ENCODE results near the gene PPP1R3A. TPM values are rescaled to one million over a fixed set of nuclear protein-coding genes. Genes with fewer than 3 reads are reported as not detected.

PPP1R3A gene
- total RNA-seq, 1 experiment from 2014 or later, result not detected

DNA sequence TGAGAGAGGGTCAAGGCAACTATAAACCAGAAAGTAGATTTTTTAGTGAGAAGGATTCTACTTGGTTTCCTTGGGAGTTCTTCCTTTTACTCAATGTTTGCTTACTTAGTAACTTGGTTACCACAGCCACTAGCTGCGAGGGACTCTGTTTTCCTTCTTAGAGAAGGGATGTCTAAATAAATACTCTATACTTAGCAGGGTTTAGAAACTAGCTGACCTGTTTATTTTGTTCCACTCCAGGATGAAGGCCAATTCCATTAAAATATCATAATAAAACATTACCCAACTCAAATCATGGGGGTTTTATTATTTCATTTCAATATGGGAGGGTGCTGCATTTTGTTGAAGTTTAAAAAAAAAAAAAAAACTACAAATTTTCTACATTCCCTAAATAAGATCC lies 87.3 kb downstream of the PPP1R3A start:
- peaks cover 2% of the 10 kb centered on the region; the same call in 1 of the 2 replicates for H3K27me3 Mint-ChIP-seq (ENCODE audit: low read depth)
- H3K4me2 ChIP-seq (ENCODE audit: insufficient read depth, insufficient read length, low read length), result no peak overlapping the region
- H3K9me3 ChIP-seq (ENCODE audit: control insufficient read depth, low read depth, low read length), result no peaks in the 10 kb centered on the region
- H2BK120ac ChIP-seq (ENCODE audit: low read depth, low read length, poor library complexity, severe bottlenecking), result no peak overlapping the region
- peaks cover 6 to 7% of the 10 kb centered on the region in 2 experiments for H3K4me1 Mint-ChIP-seq
- H3K9me3 Mint-ChIP-seq, result no peaks in the 10 kb centered on the region
- H2AK5ac ChIP-seq (ENCODE audit: insufficient read length, low read length), result no peak overlapping the region
- no peaks in the 10 kb centered on the region for H3K23me2 ChIP-seq (ENCODE audit: insufficient read length, low read depth, low read length, poor library complexity, severe bottlenecking)
- no peaks in the 10 kb centered on the region; a peak in 1 of 7 replicates for H3K36me3 Mint-ChIP-seq (ENCODE audit: insufficient read depth in 1 of 3, low read depth in 3 of 3)
- H3K9ac ChIP-seq (ENCODE audit: extremely low read depth, insufficient read length, low read length), result no peak overlapping the region
- no peak overlapping the region for H4K91ac ChIP-seq (ENCODE audit: insufficient read length, low read depth, low read length)
- H4K8ac ChIP-seq (replicated peaks; ENCODE audit: insufficient read length, low read depth, low read length), result no peak overlapping the region
- H2AFZ ChIP-seq (ENCODE audit: low read length), result no peak overlapping the region
- no peak overlapping the region for H3K27ac ChIP-seq (ENCODE audit: insufficient read length, low read depth, low read length)
- no peak overlapping the region for H3K56ac ChIP-seq (ENCODE audit: insufficient read length, low read depth, low read length)
- WGBS (ENCODE audit: extremely low coverage, insufficient read length, low lambda C conversion rate), result no CpG with 5 or more reads among the region's 1 CpG
- H2BK5ac ChIP-seq (ENCODE audit: insufficient read length, low read length), result no peak overlapping the region
- no peak overlapping the region for H3K4ac ChIP-seq (ENCODE audit: low read depth, low read length)
- no peak for DNase-seq
- H2BK15ac ChIP-seq (ENCODE audit: low read depth, low read length), result no peak overlapping the region
- no peak overlapping the region for H4K5ac ChIP-seq (ENCODE audit: insufficient read length, low read depth, low read length)
- H3K18ac ChIP-seq (ENCODE audit: insufficient read length, low read depth, low read length), result no peak overlapping the region
- no peaks in the 10 kb centered on the region for H4K20me1 ChIP-seq (ENCODE audit: control insufficient read depth, insufficient read depth, insufficient read length)
- H3K79me2 ChIP-seq (ENCODE audit: insufficient read depth, low read length), result no peaks in the 10 kb centered on the region
- no peaks in the 10 kb centered on the region for H3K27me3 ChIP-seq (ENCODE audit: insufficient read depth, low read length)
- H3K4me1 ChIP-seq (ENCODE audit: insufficient read depth, low read length), result no peaks in the 10 kb centered on the region
- no peak overlapping the region for H3K4me3 Mint-ChIP-seq
- no peak overlapping the region for H3T11ph ChIP-seq (ENCODE audit: low read length)
- H3K27ac Mint-ChIP-seq, result no peak overlapping the region; a peak in 1 of 7 replicates
- no peaks in the 10 kb centered on the region for H3K79me1 ChIP-seq (ENCODE audit: insufficient read depth, low read depth, low read length, poor library complexity, severe bottlenecking)
- no peak overlapping the region for H3K23ac ChIP-seq (ENCODE audit: insufficient read length, low read depth, low read length)
- TF ChIP-seq, protein P1, sequence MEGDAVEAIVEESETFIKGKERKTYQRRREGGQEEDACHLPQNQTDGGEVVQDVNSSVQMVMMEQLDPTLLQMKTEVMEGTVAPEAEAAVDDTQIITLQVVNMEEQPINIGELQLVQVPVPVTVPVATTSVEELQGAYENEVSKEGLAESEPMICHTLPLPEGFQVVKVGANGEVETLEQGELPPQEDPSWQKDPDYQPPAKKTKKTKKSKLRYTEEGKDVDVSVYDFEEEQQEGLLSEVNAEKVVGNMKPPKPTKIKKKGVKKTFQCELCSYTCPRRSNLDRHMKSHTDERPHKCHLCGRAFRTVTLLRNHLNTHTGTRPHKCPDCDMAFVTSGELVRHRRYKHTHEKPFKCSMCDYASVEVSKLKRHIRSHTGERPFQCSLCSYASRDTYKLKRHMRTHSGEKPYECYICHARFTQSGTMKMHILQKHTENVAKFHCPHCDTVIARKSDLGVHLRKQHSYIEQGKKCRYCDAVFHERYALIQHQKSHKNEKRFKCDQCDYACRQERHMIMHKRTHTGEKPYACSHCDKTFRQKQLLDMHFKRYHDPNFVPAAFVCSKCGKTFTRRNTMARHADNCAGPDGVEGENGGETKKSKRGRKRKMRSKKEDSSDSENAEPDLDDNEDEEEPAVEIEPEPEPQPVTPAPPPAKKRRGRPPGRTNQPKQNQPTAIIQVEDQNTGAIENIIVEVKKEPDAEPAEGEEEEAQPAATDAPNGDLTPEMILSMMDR (conservative IDR thresholded peaks at IDR 0.05), result no peak
- no peak overlapping the region for H2BK20ac ChIP-seq (ENCODE audit: low read depth, low read length, poor library complexity, severe bottlenecking)
- no peak overlapping the region for H2BK12ac ChIP-seq (ENCODE audit: insufficient read length, low read depth, low read length)
- no peak overlapping the region for H3K14ac ChIP-seq (ENCODE audit: insufficient read depth, low read length)

Measured in H9 (cell line).